HL-60 (cell line): ENCODE results near the gene HEMK1.

Source experiments
- DNase-seq, 2 experiments: peaks; one replicate each; pipeline ENCODE4 v3.0.0-alpha.2; 2010 to 2020; ENCODE audit warnings: low read depth in 1 of 2, low spot score in 1 of 2
- H3K27ac ChIP-seq: fragments of 250-450 bp; sonication (Bioruptor Pico); replicated peaks from 2 replicates; pipeline ENCODE4 v1.5.1; 2020; ENCODE audit warnings: mild to moderate bottlenecking, moderate library complexity
- H3K27me3 ChIP-seq: fragments of 250-450 bp; sonication (Bioruptor Pico); 2 replicates; pipeline ENCODE4 v1.5.1; 2021; ENCODE audit warnings: mild to moderate bottlenecking, moderate library complexity; ENCODE audit not compliant: insufficient read depth, poor library complexity, severe bottlenecking
- H3K4me3 ChIP-seq: replicated peaks from 2 replicates; pipeline ENCODE4 v1.5.1; 2011; ENCODE audit warnings: mild to moderate bottlenecking, control low read depth, low read length; ENCODE audit not compliant: insufficient read depth
- CTCF ChIP-seq: IDR thresholded peaks from one replicate; pipeline ENCODE4 v1.5.1; 2011; ENCODE audit warnings: low read length, control low read depth, inconsistent platforms; ENCODE audit not compliant: insufficient read depth
- GABPA ChIP-seq: IDR thresholded peaks from 2 replicates; pipeline ENCODE4 v1.6.1; 2012; ENCODE audit warnings: low read depth
- POLR2AphosphoS5 ChIP-seq: IDR thresholded peaks from 2 replicates; pipeline ENCODE4 v1.6.1; 2012; ENCODE audit warnings: low read depth
- REST ChIP-seq: IDR thresholded peaks from 2 replicates; pipeline ENCODE4 v1.6.1; 2012; ENCODE audit warnings: low read depth; ENCODE audit not compliant: insufficient replicate concordance
- SPI1 ChIP-seq: IDR thresholded peaks from 2 replicates; pipeline ENCODE4 v1.6.1; 2012; ENCODE audit warnings: low read depth, mild to moderate bottlenecking, borderline replicate concordance

The HEMK1 gene

GRCh38 chr3:50534681-50535330, 34.5 kb upstream of the HEMK1 start:
- Histone ChIP-seq H3K27ac (no peak overlapping the region), H3K27me3 (peaks cover 19% of the 10 kb centered on the region), H3K4me3 (no peak overlapping the region)
- no peak for TF ChIP-seq SPI1
- no peak for TF ChIP-seq POLR2AphosphoS5
- TF ChIP-seq REST: no peak
- no peak for TF ChIP-seq CTCF
- no peak for TF ChIP-seq GABPA
- DNase-seq: no peak

GRCh38 chr3:50536471-50537180, 32.7 kb upstream of the HEMK1 start:
- H3K4me3 ChIP-seq: no peak overlapping the region
- TF ChIP-seq POLR2AphosphoS5 (no peak), SPI1 (no peak), CTCF (no peak), GABPA (no peak), REST (no peak)
- no peak overlapping the region for H3K27ac ChIP-seq
- H3K27me3 ChIP-seq: peaks cover 7% of the 10 kb centered on the region
- no peak for DNase-seq

GRCh38 chr3:50537421-50538129, 31.7 kb upstream of the HEMK1 start:
- Histone ChIP-seq H3K4me3 (no peak overlapping the region), H3K27ac (no peak overlapping the region), H3K27me3 (peaks cover 7% of the 10 kb centered on the region)
- TF ChIP-seq GABPA (no peak), SPI1 (no peak)
- no peak for DNase-seq
